Measurements from ENCODE around the gene AJAP1. TPM values are rescaled to one million over a fixed set of nuclear protein-coding genes. Genes with fewer than 3 reads are reported as not detected.

AJAP1 gene
- total and polyA plus RNA-seq, 12 donors = 0.02 to 0.94 (median 0.09) TPM; not detected in 3

DNA sequence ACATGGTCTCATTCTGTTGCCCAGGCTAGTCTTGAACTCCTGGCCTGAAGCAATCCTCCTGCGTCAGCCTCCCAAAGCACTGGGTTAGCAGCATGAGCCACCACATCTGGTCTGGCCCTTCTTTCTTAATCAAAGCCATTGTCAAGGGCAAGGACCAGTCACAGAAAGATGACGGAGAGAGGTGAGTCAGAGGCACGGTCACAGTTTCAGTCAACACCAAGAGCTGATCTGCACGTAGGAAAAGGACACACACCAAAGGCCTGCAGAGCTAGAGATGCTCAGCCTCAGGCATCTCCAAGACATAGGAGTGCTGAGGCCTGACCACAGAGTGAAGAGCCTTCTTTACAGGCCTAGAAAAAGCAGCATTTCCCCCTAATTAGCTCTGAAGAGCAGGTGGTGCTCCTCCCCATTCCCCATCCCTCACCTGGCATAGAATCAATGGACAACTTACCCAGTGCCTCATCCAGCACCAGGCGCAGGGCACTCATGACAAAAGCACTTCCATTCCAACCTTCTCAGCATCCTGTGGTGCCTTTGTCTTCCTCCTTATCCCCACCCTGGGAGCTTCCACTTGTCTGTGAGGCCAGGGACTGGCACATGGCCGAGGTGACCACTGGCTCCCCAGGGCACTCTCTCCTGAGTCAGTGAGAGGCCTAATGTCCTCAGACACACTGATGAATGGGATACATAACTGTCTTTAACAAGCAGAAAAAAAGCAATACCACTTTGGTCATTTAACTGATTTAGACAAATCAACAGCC is 139.8 kb downstream of the AJAP1 start:
- no peak for DNase-seq
- WGBS, 2 donors = 83% methylated on average over 6 of the region's 6 CpGs

GRCh38 chr1:4796161-4797015 is 142.0 kb downstream of the AJAP1 start:
- Histone ChIP-seq H3K4me1 (peaks cover 0 to 12% (median 0%) of the 10 kb centered on the region in 9 donors), H3K27me3 (peaks cover 0 to 19% (median 4%) of the 10 kb centered on the region in 7 donors), H3K36me3 (no peaks in the 10 kb centered on the region), H3K9me3 (no peaks in the 10 kb centered on the region), H3K4me3 (no peak overlapping the region), H3K27ac (no peak overlapping the region)
- no peak for TF ChIP-seq CTCF (IDR thresholded peaks at IDR 0.05)
- no peak for DNase-seq
- ATAC-seq = no peak
- intact Hi-C loops (cut with DNase I) = no loop called here
- WGBS, 2 donors = 69 to 72% methylated on average over 11 of the region's 11 CpGs

More for the DNA sequence above, 139.8 kb downstream of the AJAP1 start:
- intact Hi-C loops (cut with DNase I) = loop anchor here in 1 of 10 donors (5.0 kb wide), 1 partner anchor 742 kb away; no protein-coding TSS in a partner anchor
- Histone ChIP-seq H3K4me3 (no peak overlapping the region), H3K4me1 (peaks cover 0 to 12% (median 0%) of the 10 kb centered on the region in 9 donors), H3K36me3 (no peaks in the 10 kb centered on the region), H3K27ac (no peak overlapping the region), H3K9me3 (no peaks in the 10 kb centered on the region), H3K27me3 (peaks cover 0 to 27% (median 3%) of the 10 kb centered on the region in 7 donors)
- no peak for TF ChIP-seq CTCF (IDR thresholded peaks at IDR 0.05)
- no peak for ATAC-seq

- Histone ChIP-seq H3K27ac (no peak overlapping the region), H3K27me3 (peaks cover 0 to 19% (median 4%) of the 10 kb centered on the region in 7 donors), H3K9me3 (no peaks in the 10 kb centered on the region), H3K4me3 (no peak overlapping the region), H3K36me3 (no peaks in the 10 kb centered on the region), H3K4me1 (peaks cover 0 to 12% (median 0%) of the 10 kb centered on the region in 9 donors)
- WGBS, 2 donors = 60 to 61% methylated on average over 6 of the region's 6 CpGs
- TF ChIP-seq CTCF (IDR thresholded peaks at IDR 0.05) = no peak
- intact Hi-C loops (cut with DNase I) = no loop called here
- ATAC-seq (no peak), DNase-seq (no peak)
Observed at GRCh38 chr1:4797016-4797410, 142.6 kb downstream of the AJAP1 start.

DNA sequence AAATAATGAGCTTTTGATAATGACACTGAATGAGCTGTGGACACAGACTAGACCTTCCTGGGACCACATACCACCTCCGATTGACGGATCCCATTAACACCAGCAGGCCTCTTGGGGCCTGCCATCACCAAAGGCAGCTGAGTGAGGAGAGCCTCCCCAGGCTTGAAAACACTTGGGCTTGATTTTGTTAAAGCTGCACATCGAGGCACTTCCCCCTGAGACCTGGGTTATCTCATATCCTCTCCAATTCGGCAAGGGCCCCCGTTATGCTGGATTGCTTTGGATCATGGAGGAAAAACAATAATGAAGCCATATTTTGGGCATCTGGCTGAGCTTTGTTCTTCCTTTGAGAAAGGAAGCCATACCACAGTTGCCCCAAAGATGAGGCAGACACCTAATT is 143.0 kb downstream of the AJAP1 start:
- TF ChIP-seq CTCF (IDR thresholded peaks at IDR 0.05) = no peak
- intact Hi-C loops (cut with DNase I) = no loop called here
- no peak for ATAC-seq
- peaks cover 0 to 22% (median 4%) of the 10 kb centered on the region in 7 donors for H3K27me3 ChIP-seq
- WGBS, 2 donors = 47 to 60% methylated on average over 5 of the region's 5 CpGs
- H3K4me3 ChIP-seq = no peak overlapping the region
- H3K4me1 ChIP-seq = peaks cover 0 to 12% (median 0%) of the 10 kb centered on the region in 9 donors
- H3K27ac ChIP-seq = no peak overlapping the region
- H3K36me3 ChIP-seq = no peaks in the 10 kb centered on the region
- no peak for DNase-seq
- H3K9me3 ChIP-seq = no peaks in the 10 kb centered on the region

Data from heart right ventricle (tissue), 16 donors.